NCI-H2107 treated with DMSO at 0.1 percent for 48 hours (cell line): Measurements from ENCODE around the gene ABCG4.
"Not testable (repeated sequence)": the region's sequence is repeated elsewhere in the genome, so short reads cannot be mapped to it uniquely, and the experiment has no call there.

Source experiments
- DNase-seq: peaks from one replicate; lab custom pipeline; 2025; ENCODE audit not compliant: unreplicated experiment; lab: John Stamatoyannopoulos, UW

ABCG4 gene

GRCh38 chr11:119115484-119116234 lies 33.2 kb upstream of the ABCG4 start:
- DNase-seq, result no peak

- DNase-seq, result no peak
Observed at GRCh38 chr11:119116235-119116594, 32.6 kb upstream of the ABCG4 start.

- DNase-seq, result no peak
Observed at GRCh38 chr11:119116601-119117000, 32.3 kb upstream of the ABCG4 start.

GRCh38 chr11:119117004-119117706 lies 31.7 kb upstream of the ABCG4 start:
- no peak for DNase-seq

GRCh38 chr11:119118227-119118626 lies 30.6 kb upstream of the ABCG4 start:
- DNase-seq, result no peak

GRCh38 chr11:119118946-119119345 lies 29.9 kb upstream of the ABCG4 start:
- DNase-seq, result no peak

- peak; percentile 91 for DNase-seq
Observed at GRCh38 chr11:119120639-119121007, 28.2 kb upstream of the ABCG4 start.

GRCh38 chr11:119121008-119121810 lies 27.6 kb upstream of the ABCG4 start, which contains the start of gene HINFP:
TSS of gene HINFP (plus strand) at chr11:119121580. CDS start at chr11:119126945, 5,365 bp downstream.
- peak; percentile 90 for DNase-seq

GRCh38 chr11:119121811-119122124 lies 27.1 kb upstream of the ABCG4 start:
- DNase-seq, result no peak

- no peak for DNase-seq
Observed at GRCh38 chr11:119125821-119126220, 23.0 kb upstream of the ABCG4 start.

- no peak for DNase-seq
Observed at GRCh38 chr11:119126675-119127268, 22.1 kb upstream of the ABCG4 start.

- no peak for DNase-seq
Observed at GRCh38 chr11:119130662-119131061, 18.2 kb upstream of the ABCG4 start.

GRCh38 chr11:119134389-119134978 lies 14.4 kb upstream of the ABCG4 start:
- no peak for DNase-seq

- DNase-seq, result not testable (repeated sequence)
Observed at GRCh38 chr11:119139276-119139675, 9.6 kb upstream of the ABCG4 start.

GRCh38 chr11:119144825-119145486 lies 3.9 kb upstream of the ABCG4 start:
- DNase-seq, result no peak

GRCh38 chr11:119145551-119145950 lies 3.3 kb upstream of the ABCG4 start:
- DNase-seq, result no peak

GRCh38 chr11:119147604-119148333 lies 1.1 kb upstream of the ABCG4 start:
- peak; percentile 28 for DNase-seq

GRCh38 chr11:119148720-119149017 lies 183 bp upstream of the ABCG4 start:
- no peak for DNase-seq

- DNase-seq, result no peak
Observed at GRCh38 chr11:119149786-119150275, 979 bp downstream of the ABCG4 start.

GRCh38 chr11:119152043-119152442 lies 3.2 kb downstream of the ABCG4 start:
- DNase-seq, result no peak
